Bronchial epithelial cell (primary cell): ENCODE measurements around the gene ENTPD1. TPM values are rescaled to one million over a fixed set of nuclear protein-coding genes. Genes with fewer than 3 reads are reported as not detected.
"Not testable (repeated sequence)": the region's sequence is repeated elsewhere in the genome, so short reads cannot be mapped to it uniquely, and the experiment has no call there.

Experiments used
- DNase-seq: peaks from one replicate; pipeline ENCODE4 v3.0.0-alpha.2; 2010; ENCODE audit warnings: low read depth
- FAIRE-seq: peaks from 2 replicates; lab custom pipeline; 2011; peaks lifted over from hg19 to GRCh38; lab: Jason Lieb, UNC
- H3K27me3 ChIP-seq: 2 replicates; pipeline ENCODE4 v1.5.1; 2011; ENCODE audit warnings: low read length; ENCODE audit not compliant: control insufficient read depth, insufficient read depth
- H3K36me3 ChIP-seq: 2 replicates; pipeline ENCODE4 v1.5.1; 2011; ENCODE audit warnings: low read length; ENCODE audit not compliant: control insufficient read depth, insufficient read depth
- H3K4me3 ChIP-seq: 2 replicates; pipeline ENCODE4 v1.5.1; 2011; ENCODE audit warnings: mild to moderate bottlenecking, low read depth, low read length, control low read depth
- total RNA-seq: library from RNA; depleted of rRNA; stranded (reverse); fragments of >200 nt; gene quantifications from 2 replicates; pipeline ENCODE4 v1.2.1, GENCODE V29; 2014
- TF ChIP-seq, protein P1 (sequence below): IDR thresholded peaks from 2 replicates; pipeline ENCODE4 v1.5.1; 2011; ENCODE audit warnings: mild to moderate bottlenecking, moderate library complexity, low read length, control low read depth, inconsistent platforms; ENCODE audit not compliant: insufficient read depth, severe bottlenecking

Gene ENTPD1
- total RNA-seq, 1 donor from 2014 or later, result not detected

DNA sequence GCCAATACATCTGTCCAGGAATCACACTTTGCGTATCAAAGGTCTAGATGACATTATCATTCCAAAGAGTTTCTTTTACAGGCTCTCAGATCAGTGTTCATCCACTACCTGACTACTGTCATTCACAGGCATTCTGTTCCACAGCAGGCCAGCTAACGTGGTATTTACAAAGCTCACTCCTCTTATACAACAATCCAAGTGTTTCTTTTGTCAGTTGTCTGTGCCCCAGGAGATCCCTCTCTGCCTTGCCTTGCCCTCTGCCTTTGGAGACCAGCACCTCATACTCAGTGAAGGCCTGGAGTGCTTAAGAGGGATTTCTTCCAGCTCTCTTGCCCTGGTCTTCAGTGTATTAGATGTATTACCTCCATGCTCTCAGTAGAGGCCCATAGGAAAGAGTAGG is 117.2 kb downstream of the ENTPD1 start:
- H3K4me3 ChIP-seq, result no peak overlapping the region
- H3K27me3 ChIP-seq, result no peaks in the 10 kb centered on the region
- no peak for DNase-seq
- TF ChIP-seq, protein P1, sequence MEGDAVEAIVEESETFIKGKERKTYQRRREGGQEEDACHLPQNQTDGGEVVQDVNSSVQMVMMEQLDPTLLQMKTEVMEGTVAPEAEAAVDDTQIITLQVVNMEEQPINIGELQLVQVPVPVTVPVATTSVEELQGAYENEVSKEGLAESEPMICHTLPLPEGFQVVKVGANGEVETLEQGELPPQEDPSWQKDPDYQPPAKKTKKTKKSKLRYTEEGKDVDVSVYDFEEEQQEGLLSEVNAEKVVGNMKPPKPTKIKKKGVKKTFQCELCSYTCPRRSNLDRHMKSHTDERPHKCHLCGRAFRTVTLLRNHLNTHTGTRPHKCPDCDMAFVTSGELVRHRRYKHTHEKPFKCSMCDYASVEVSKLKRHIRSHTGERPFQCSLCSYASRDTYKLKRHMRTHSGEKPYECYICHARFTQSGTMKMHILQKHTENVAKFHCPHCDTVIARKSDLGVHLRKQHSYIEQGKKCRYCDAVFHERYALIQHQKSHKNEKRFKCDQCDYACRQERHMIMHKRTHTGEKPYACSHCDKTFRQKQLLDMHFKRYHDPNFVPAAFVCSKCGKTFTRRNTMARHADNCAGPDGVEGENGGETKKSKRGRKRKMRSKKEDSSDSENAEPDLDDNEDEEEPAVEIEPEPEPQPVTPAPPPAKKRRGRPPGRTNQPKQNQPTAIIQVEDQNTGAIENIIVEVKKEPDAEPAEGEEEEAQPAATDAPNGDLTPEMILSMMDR, result no peak
- no peak for FAIRE-seq
- H3K36me3 ChIP-seq, result peaks cover 1% of the 10 kb centered on the region

DNA sequence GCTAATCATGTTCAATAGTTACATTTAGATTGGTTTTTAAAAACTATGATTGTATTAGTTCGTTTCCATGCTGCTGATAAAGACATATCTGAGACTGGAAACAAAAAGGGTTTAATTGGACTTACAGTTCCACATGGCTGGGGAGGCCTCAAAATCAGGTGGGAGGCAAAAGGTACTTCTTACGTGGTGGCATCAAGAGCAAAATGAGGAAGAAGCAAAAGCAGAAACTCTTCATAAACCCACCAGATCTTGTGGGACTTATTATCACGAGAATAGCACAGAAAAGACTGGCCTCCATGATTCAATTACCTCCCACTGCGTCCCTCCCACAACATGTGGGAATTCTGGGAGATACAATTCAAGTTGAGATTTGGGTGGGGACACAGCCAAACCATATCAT is 117.7 kb downstream of the ENTPD1 start:
- Histone ChIP-seq H3K27me3 (no peaks in the 10 kb centered on the region), H3K36me3 (peaks cover 1% of the 10 kb centered on the region), H3K4me3 (no peak overlapping the region)
- TF ChIP-seq, protein P1, result no peak
- DNase-seq (no peak), FAIRE-seq (no peak)

DNA sequence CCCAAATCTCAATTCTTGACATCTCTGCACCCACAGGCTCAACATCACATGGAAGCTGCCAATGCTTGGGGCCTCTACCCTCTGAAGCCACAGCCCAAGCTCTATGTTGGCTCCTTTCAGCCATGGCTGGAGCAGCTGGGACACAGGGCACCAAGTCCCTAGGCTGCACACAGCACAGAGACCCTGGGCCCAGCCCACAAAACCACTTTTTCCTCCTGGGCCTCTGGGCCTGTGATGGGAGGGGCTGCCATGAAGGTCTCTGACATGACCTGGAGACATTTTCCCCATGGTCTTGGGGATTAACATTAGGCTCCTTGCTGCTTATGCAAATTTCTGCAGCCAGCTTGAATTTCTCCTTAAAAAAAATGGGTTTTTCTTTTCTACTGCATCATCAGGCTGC is 118.8 kb downstream of the ENTPD1 start:
- not testable (repeated sequence) for H3K27me3 ChIP-seq, DNase-seq, H3K4me3 ChIP-seq, H3K36me3 ChIP-seq, FAIRE-seq

DNA sequence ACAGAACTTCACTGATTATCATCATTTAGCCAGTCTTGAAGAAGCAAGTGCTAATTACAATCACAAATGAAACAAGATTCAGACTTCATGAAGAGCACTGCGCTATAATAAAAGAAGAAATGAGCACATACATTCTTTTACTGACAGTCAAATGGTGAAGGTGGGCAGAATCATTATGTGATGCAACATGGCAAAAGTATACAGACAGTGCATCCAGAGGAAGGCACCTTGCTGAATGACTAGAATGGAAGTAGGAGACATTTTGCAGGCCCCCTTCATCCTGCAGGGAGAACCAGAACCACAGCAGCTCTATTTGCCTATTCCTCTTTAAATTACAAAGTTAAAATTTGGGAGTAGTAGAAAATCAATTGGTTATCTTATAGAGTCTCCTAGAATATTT is 120.8 kb downstream of the ENTPD1 start:
- Histone ChIP-seq H3K27me3 (no peaks in the 10 kb centered on the region), H3K36me3 (peaks cover 1% of the 10 kb centered on the region), H3K4me3 (no peak overlapping the region)
- DNase-seq (no peak), FAIRE-seq (no peak)
- TF ChIP-seq, protein P1, result no peak

DNA sequence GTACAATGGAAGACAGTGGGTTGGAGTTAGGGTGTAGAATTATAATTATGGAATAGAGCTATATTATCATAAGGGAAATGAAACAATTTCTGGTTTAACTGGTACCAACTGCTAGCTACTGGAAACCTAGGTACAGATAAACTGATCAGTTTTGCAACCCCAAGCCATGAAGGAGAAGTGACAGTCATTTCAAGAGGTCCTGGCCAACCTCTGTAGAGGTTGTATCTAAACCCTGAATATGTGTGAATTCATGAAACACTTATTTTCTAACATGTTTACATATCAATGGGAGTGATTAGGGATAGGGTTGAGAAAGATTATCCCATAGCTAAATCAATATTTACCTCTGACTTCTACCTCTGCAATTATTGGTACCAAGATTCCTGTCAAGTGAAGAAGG is 121.9 kb downstream of the ENTPD1 start:
- Histone ChIP-seq H3K4me3 (no peak overlapping the region), H3K27me3 (no peaks in the 10 kb centered on the region), H3K36me3 (peaks cover 1% of the 10 kb centered on the region)
- DNase-seq (no peak), FAIRE-seq (no peak)
- TF ChIP-seq, protein P1, result no peak

DNA sequence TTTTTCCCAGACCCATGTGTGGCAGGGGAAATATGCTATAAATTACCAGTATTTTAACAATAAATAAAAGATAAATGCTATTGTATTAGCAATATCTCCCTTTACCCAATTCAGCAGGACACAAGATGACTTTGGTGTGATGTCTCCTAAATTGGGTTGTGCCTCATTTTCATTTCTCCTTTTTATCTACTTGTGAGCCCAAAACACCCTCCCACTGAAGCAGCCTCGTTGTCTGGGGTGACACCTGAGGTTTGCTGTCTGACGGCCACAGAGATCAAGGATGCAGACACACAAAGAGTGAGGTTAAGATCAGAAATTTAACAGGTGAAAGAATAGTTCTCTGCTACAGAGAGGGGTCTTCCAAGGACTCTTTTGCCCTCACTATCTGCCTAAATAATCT is 124.7 kb downstream of the ENTPD1 start:
- Histone ChIP-seq H3K36me3 (no peaks in the 10 kb centered on the region), H3K4me3 (no peak overlapping the region), H3K27me3 (no peaks in the 10 kb centered on the region)
- FAIRE-seq, result no peak
- TF ChIP-seq, protein P1, result no peak
- no peak for DNase-seq
